Stomach (tissue), 9 donors: ENCODE measurements around the gene PSMA1. TPM values are rescaled to one million over a fixed set of nuclear protein-coding genes. Genes with fewer than 3 reads are reported as not detected.

Source experiments
- DNase-seq, 2 donors: peaks; one replicate each; pipeline versions ENCODE4 v3.0.0 to v3.0.0-alpha.2; 2013 to 2019
- H3K27ac ChIP-seq, 5 donors: fragments of 200-600 bp in 4 of 5; sonication (generic) in 4 of 5; one replicate each; pipeline ENCODE4 v1.5.1; 2013 to 2019; ENCODE audit warnings: mild to moderate bottlenecking in 1 of 5, moderate library complexity in 1 of 5
- H3K27me3 ChIP-seq, 3 donors: fragments of 200-600 bp; sonication (generic); one replicate each; pipeline ENCODE4 v1.5.1; 2017 to 2019; ENCODE audit warnings: mixed run types in 1 of 3
- H3K36me3 ChIP-seq, 4 donors: fragments of 200-600 bp; sonication (generic); 1 replicate in 3 of 4; 2 replicates in 1 of 4; pipeline ENCODE4 v1.5.1; 2016 to 2019
- H3K4me1 ChIP-seq, 4 donors: fragments of 200-600 bp; sonication (generic); one replicate each; pipeline ENCODE4 v1.5.1; 2016 to 2019
- H3K4me3 ChIP-seq, 4 donors: fragments of 200-600 bp; sonication (generic) in 3 of 4; one replicate each; pipeline ENCODE4 v1.5.1; 2016 to 2019; ENCODE audit warnings: mild to moderate bottlenecking in 1 of 4
- H3K9me3 ChIP-seq, 4 donors: fragments of 200-600 bp; sonication (generic); one replicate each; pipeline ENCODE4 v1.5.1; 2016 to 2019
- CTCF ChIP-seq, 7 experiments: fragments of 450-650 bp in 4 of 7; fragments of 200-600 bp in 3 of 7; sonication (generic) in 3 of 7; IDR thresholded peaks; one replicate each; pipeline ENCODE4 v1.5.1; 2016 to 2019; ENCODE audit warnings: antibody characterized with exemption in 7 of 7, control low read depth in 2 of 7, mild to moderate bottlenecking in 1 of 7
- EP300 ChIP-seq: sonication (generic); formaldehyde crosslinking; IDR thresholded peaks from one replicate; pipeline ENCODE4 v1.6.1; 2017; ENCODE audit warnings: antibody characterized with exemption
- POLR2A ChIP-seq, 4 donors: fragments of 450-650 bp; IDR thresholded peaks; one replicate each; pipeline ENCODE4 v1.6.1; 2016; ENCODE audit warnings: antibody characterized with exemption in 4 of 4, control low read depth in 2 of 4, mild to moderate bottlenecking in 1 of 4, moderate library complexity in 1 of 4
- POLR2AphosphoS5 ChIP-seq, 3 donors: sonication (generic); formaldehyde crosslinking; IDR thresholded peaks; one replicate each; pipeline ENCODE4 v1.6.1; 2016; ENCODE audit warnings: antibody characterized with exemption in 3 of 3
- WGBS, 5 donors: extraction: QIAGEN DNeasy Blood & Tissue Kit in 3 of 5; methylation state at CpG; one replicate each; pipeline versions ENCODE4 v1.1.5 to v1.1.7; 2013 to 2018; 5-methylcytosine and 5-hydroxymethylcytosine counted together
- intact Hi-C: fragments of 100-400 bp; cut with DNase I; formaldehyde crosslinking; loops from one replicate; pipeline ENCODE4 v1.15.1; 2023; ENCODE audit warnings: low total_unique reads
- polyA plus RNA-seq, 3 donors: library from polyadenylated mRNA; stranded (reverse); fragments of 200-250 nt; gene quantifications; one replicate each; pipeline ENCODE4 v1.2.3, GENCODE V29; 2013
- total RNA-seq, 5 donors: library from RNA; depleted of rRNA; stranded (reverse); fragments of >200 nt; gene quantifications; one replicate each; pipeline versions ENCODE4 v1.1.0 to v1.2.3, GENCODE V29; 2014 to 2016
- donor health status: healthy with polysubstance abuse.
- donor health status: Bipolar disorder and iron deficiency.
- donor health status: healthy.

Gene PSMA1
- total and polyA plus RNA-seq, 8 donors: 26.8 to 191 (median 114) TPM

GRCh38 chr11:14520747-14521151, 563 bp upstream of the PSMA1 start:
- Histone ChIP-seq H3K4me1 (peaks cover 9 to 28% (median 22%) of the 10 kb centered on the region in 4 donors), H3K9me3 (no peaks in the 10 kb centered on the region), H3K4me3 (peak overlapping the region; percentile 74 to 94 (median 78)), H3K27me3 (no peaks in the 10 kb centered on the region), H3K36me3 (peaks cover 18 to 27% (median 26%) of the 10 kb centered on the region in 4 donors), H3K27ac (peak overlapping the region; percentile 87 to 94 (median 92))
- TF ChIP-seq POLR2AphosphoS5 (IDR thresholded peaks at IDR 0.05): no peak
- TF ChIP-seq CTCF (IDR thresholded peaks at IDR 0.05): no peak
- no peak for TF ChIP-seq EP300
- no peak for TF ChIP-seq POLR2A (IDR thresholded peaks at IDR 0.05)
- no peak for DNase-seq
- intact Hi-C loops: no loop called here
- WGBS, 5 donors: 13 to 16% (median 14%) methylated on average over 11 of the region's 11 CpGs

- intact Hi-C loops: no loop called here
- peaks cover 9 to 28% (median 22%) of the 10 kb centered on the region in 4 donors for H3K4me1 ChIP-seq
- TF ChIP-seq POLR2A (IDR thresholded peaks at IDR 0.05): no peak
- peak overlapping the region; percentile 74 to 94 (median 78) for H3K4me3 ChIP-seq
- peaks cover 29 to 39% (median 37%) of the 10 kb centered on the region in 4 donors for H3K36me3 ChIP-seq
- DNase-seq: no peak
- H3K27me3 ChIP-seq: no peaks in the 10 kb centered on the region
- H3K27ac ChIP-seq: peak overlapping the region; percentile 87 to 94 (median 92)
- WGBS, 5 donors: 0 to 1% (median 1%) methylated on average over 10 of the region's 10 CpGs
- H3K9me3 ChIP-seq: no peaks in the 10 kb centered on the region
These were observed 629 bp downstream of the PSMA1 start for GRCh38 chr11:14519597-14519916.

- no peaks in the 10 kb centered on the region for H3K9me3 ChIP-seq
- no peak for TF ChIP-seq POLR2AphosphoS5 (IDR thresholded peaks at IDR 0.05)
- TF ChIP-seq EP300: no peak
- no peak for TF ChIP-seq CTCF (IDR thresholded peaks at IDR 0.05)
- no peak for TF ChIP-seq POLR2A (IDR thresholded peaks at IDR 0.05)
- WGBS, 5 donors: 65 to 82% (median 77%) methylated on average over 3 of the region's 3 CpGs
- H3K27me3 ChIP-seq: no peaks in the 10 kb centered on the region
- H3K4me1 ChIP-seq: peaks cover 9 to 28% (median 22%) of the 10 kb centered on the region in 4 donors
- DNase-seq: no peak
- peak overlapping the region in 4 of 5 donors; percentile 91 to 94 (median 92) for H3K27ac ChIP-seq
- H3K36me3 ChIP-seq: peaks cover 33 to 47% (median 44%) of the 10 kb centered on the region in 4 donors
- peak overlapping the region; percentile 74 to 94 (median 78) for H3K4me3 ChIP-seq
- intact Hi-C loops: no loop called here
These were observed 1.4 kb downstream of the PSMA1 start for GRCh38 chr11:14518820-14519219.

- intact Hi-C loops: no loop called here
- TF ChIP-seq POLR2AphosphoS5 (IDR thresholded peaks at IDR 0.05) (no peak), POLR2A (IDR thresholded peaks at IDR 0.05) (no peak), CTCF (IDR thresholded peaks at IDR 0.05) (no peak), EP300 (no peak)
- Histone ChIP-seq H3K36me3 (peaks cover 77 to 97% (median 95%) of the 10 kb centered on the region in 4 donors), H3K27ac (no peak overlapping the region), H3K4me3 (no peak overlapping the region), H3K4me1 (peaks cover 3 to 15% (median 8%) of the 10 kb centered on the region in 4 donors), H3K27me3 (no peaks in the 10 kb centered on the region), H3K9me3 (no peaks in the 10 kb centered on the region)
- WGBS, 5 donors: 95 to 98% (median 97%) methylated on average over 4 of the region's 4 CpGs
- no peak for DNase-seq
These were observed 6.4 kb downstream of the PSMA1 start for GRCh38 chr11:14513800-14514199.

- H3K27ac ChIP-seq: no peak overlapping the region
- intact Hi-C loops: no loop called here
- no peaks in the 10 kb centered on the region for H3K4me1 ChIP-seq
- H3K36me3 ChIP-seq: peaks cover 65 to 88% (median 87%) of the 10 kb centered on the region in 4 donors
- H3K4me3 ChIP-seq: no peak overlapping the region
- DNase-seq: no peak
- H3K9me3 ChIP-seq: no peaks in the 10 kb centered on the region
- 94 to 98% (median 95%) methylated on average over 3 of the region's 3 CpGs for WGBS, 5 donors
- TF ChIP-seq POLR2A (IDR thresholded peaks at IDR 0.05) (no peak), CTCF (IDR thresholded peaks at IDR 0.05) (no peak), EP300 (no peak), POLR2AphosphoS5 (IDR thresholded peaks at IDR 0.05) (no peak)
- H3K27me3 ChIP-seq: no peaks in the 10 kb centered on the region
These were observed 13.7 kb downstream of the PSMA1 start for GRCh38 chr11:14506532-14506931.
